Cardiac fibroblast (primary cell): ENCODE data around the gene TRIP13.
A peak's percentile ranks its signal among the peaks of the same experiment; 100 is the strongest.

Source experiments
- DNase-seq, 2 donors: peaks; one replicate each; pipeline versions ENCODE4 v3.0.0 to v3.0.0-alpha.2; 2010; ENCODE audit warnings: low read depth in 2 of 2
- H3K4me3 ChIP-seq, 2 donors: replicated peaks in 1 of 2; 1 replicate in 1 of 2; 2 replicates in 1 of 2; pipeline ENCODE4 v1.5.1; 2011; ENCODE audit warnings: low read depth in 2 of 2, low read length in 2 of 2, mild to moderate bottlenecking in 2 of 2, moderate library complexity in 1 of 2
- TF ChIP-seq, protein P1 (sequence below): IDR thresholded peaks from one replicate; pipeline ENCODE4 v1.5.1; 2011; ENCODE audit warnings: low read depth, mild to moderate bottlenecking, low read length, inconsistent platforms

Gene TRIP13

GRCh38 chr5:891117-891836, 1.4 kb upstream of the TRIP13 start:
- TF ChIP-seq, protein P1, sequence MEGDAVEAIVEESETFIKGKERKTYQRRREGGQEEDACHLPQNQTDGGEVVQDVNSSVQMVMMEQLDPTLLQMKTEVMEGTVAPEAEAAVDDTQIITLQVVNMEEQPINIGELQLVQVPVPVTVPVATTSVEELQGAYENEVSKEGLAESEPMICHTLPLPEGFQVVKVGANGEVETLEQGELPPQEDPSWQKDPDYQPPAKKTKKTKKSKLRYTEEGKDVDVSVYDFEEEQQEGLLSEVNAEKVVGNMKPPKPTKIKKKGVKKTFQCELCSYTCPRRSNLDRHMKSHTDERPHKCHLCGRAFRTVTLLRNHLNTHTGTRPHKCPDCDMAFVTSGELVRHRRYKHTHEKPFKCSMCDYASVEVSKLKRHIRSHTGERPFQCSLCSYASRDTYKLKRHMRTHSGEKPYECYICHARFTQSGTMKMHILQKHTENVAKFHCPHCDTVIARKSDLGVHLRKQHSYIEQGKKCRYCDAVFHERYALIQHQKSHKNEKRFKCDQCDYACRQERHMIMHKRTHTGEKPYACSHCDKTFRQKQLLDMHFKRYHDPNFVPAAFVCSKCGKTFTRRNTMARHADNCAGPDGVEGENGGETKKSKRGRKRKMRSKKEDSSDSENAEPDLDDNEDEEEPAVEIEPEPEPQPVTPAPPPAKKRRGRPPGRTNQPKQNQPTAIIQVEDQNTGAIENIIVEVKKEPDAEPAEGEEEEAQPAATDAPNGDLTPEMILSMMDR = no peak
- peak in 1 of 2 donors; percentile 48 for DNase-seq
- H3K4me3 ChIP-seq = peak overlapping the region; percentile 73 to 91

DNA sequence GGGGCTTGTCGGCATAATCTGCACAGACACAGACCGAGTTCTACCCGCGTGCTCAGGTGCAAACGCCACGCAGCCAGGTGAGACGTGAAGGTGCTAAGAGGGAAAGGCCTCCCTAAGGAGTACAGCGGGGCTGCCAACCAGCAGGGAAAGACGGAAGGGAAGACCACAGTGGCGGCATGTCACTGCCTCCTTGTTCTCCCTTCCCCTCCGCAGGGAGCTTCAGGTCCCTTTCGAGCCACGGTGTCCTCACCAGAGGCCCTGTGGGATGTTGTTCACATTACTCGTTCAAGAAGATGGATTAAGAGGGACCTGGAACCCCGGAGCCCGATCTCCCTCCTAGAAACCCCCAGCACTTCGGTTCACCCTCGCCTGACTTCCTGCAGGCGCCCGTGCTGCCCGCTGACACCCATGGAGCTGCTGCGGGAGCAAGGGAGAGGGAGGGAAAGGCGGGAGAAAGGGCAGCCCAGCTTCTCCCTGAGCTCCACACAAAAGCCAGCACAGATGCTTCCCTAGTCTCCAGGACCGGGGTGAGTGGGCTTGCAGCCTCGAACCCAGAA, 769 bp upstream of the TRIP13 start:
- DNase-seq = peak; percentile 28 to 30
- TF ChIP-seq, protein P1 = no peak
- peak overlapping the region; percentile 73 to 91 for H3K4me3 ChIP-seq

GRCh38 chr5:893137-893506, 438 bp downstream of the TRIP13 start:
- TF ChIP-seq, protein P1 = no peak
- DNase-seq = no peak
- peak overlapping the region; percentile 73 for H3K4me3 ChIP-seq

DNA sequence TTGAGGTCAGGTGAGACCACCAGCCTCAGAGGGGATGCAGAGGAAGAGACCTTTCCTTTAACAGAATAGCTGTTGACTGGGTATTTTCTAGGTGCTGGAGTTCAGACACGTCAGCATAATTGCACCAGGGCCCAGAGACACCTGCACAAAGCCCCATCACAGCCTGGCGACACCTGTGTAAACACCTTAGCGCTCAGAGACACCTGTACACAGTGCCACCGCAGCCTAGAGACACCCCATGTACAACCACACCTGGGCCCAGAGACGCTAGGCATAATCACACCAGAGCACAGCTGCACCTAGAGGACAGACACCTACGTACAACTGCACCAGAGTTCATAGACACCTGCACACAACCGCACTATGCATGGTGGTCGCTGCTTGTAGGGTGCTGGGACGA, 1.0 kb downstream of the TRIP13 start:
- no peak for DNase-seq
- TF ChIP-seq, protein P1 = no peak
- H3K4me3 ChIP-seq = peak overlapping the region in 1 of 2 donors; percentile 73

- TF ChIP-seq, protein P1 = no peak
These were observed 8.1 kb downstream of the TRIP13 start for GRCh38 chr5:900781-901180.

DNA sequence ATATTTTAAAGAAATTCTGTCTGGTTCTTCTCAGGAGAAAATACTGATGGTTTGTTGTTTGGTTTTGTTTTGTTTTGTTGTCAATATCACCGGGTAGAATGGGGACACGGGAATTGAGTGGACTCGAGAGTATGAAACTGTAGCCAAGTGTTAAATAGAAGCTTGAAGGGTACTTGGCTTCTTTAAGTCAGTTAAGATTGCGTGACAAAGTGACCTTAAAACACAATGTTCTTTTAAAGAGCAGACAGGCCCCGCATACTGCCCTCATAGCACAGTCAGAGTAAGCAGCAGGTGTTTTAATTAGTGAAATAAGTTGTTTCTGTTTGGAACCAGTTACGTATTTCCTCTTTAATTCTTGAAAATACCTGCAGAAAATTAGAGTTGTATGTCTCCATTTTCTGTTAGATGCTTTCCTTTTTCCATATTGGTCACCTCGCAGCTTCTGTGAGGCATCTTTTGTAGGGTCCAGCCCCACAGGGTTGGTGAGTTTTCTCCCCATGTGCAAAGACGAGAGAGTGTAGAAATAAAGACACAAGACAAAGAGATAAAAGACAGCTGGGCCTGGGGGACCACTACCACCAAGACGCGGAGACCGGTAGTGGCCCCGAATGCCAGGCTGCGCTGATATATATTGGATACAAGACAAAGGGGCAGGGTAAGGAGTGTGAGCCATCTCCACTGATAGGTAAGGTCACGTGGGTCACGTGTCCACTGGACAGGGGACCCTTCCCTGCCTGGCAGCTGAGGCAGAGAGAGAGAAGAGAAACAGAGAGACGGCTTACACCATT, 9.6 kb downstream of the TRIP13 start:
- no peak overlapping the region for H3K4me3 ChIP-seq
- DNase-seq = no peak
- TF ChIP-seq, protein P1 = no peak

More at GRCh38 chr5:900781-901180, 8.1 kb downstream of the TRIP13 start:
- no peak overlapping the region for H3K4me3 ChIP-seq
- DNase-seq = no peak
